CD14-positive monocyte (primary cell): ENCODE data around the gene A2M. TPM values are rescaled to one million over a fixed set of nuclear protein-coding genes. Genes with fewer than 3 reads are reported as not detected.
"Not testable (repeated sequence)": the region's sequence is repeated elsewhere in the genome, so short reads cannot be mapped to it uniquely, and the experiment has no call there.

Source experiments
- DNase-seq, 3 donors: peaks; one replicate each; pipeline ENCODE4 v3.0.0-alpha.2; 2011 to 2022
- H2AFZ ChIP-seq: 2 replicates; pipeline ENCODE4 v1.6.0; 2012; ENCODE audit warnings: mild to moderate bottlenecking, low read depth, low read length, inconsistent platforms; ENCODE audit not compliant: insufficient read depth, poor library complexity, severe bottlenecking
- H3K27ac ChIP-seq, 2 donors: 1 replicate in 1 of 2; 2 replicates in 1 of 2; pipeline ENCODE4 v1.5.1; 2012 to 2013; ENCODE audit warnings: low read length in 2 of 2, control low read depth in 1 of 2, inconsistent platforms in 1 of 2, low read depth in 1 of 2, mild to moderate bottlenecking in 1 of 2
- H3K27me3 ChIP-seq, 2 donors: one replicate each; pipeline versions ENCODE4 v1.6.0 to v1.6.1; 2011 to 2013; ENCODE audit warnings: low read length in 2 of 2; ENCODE audit not compliant: control insufficient read depth in 2 of 2, insufficient read depth in 2 of 2
- H3K36me3 ChIP-seq, 2 donors: replicated peaks in 1 of 2; 1 replicate in 1 of 2; 2 replicates in 1 of 2; pipeline versions ENCODE4 v1.5.1 to v1.6.1; 2012 to 2013; ENCODE audit warnings: low read length in 2 of 2, control low read depth in 1 of 2, inconsistent platforms in 1 of 2, mild to moderate bottlenecking in 1 of 2; ENCODE audit not compliant: insufficient read depth in 2 of 2, control insufficient read depth in 1 of 2
- H3K4me1 ChIP-seq, 2 donors: 1 replicate in 1 of 2; 2 replicates in 1 of 2; pipeline versions ENCODE4 v1.5.1 to v1.6.1; 2012 to 2013; ENCODE audit warnings: low read length in 2 of 2, control low read depth in 1 of 2, inconsistent platforms in 1 of 2, mild to moderate bottlenecking in 1 of 2, moderate library complexity in 1 of 2; ENCODE audit not compliant: insufficient read depth in 2 of 2, control insufficient read depth in 1 of 2
- H3K4me2 ChIP-seq: replicated peaks from 2 replicates; pipeline ENCODE3; 2012; ENCODE audit warnings: low read length, moderate library complexity, mild to moderate bottlenecking; ENCODE audit not compliant: poor library complexity, severe bottlenecking; ENCODE audit errors: extremely low read depth
- H3K4me3 ChIP-seq, 3 experiments: fragments of 200-600 bp in 1 of 3; sonication (generic) in 1 of 3; replicated peaks in 1 of 3; 1 replicate in 2 of 3; 2 replicates in 1 of 3; pipeline ENCODE4 v1.5.1; 2011 to 2013; ENCODE audit warnings: low read length in 3 of 3, mild to moderate bottlenecking in 3 of 3, control low read depth in 2 of 3, low read depth in 2 of 3, inconsistent platforms in 1 of 3, moderate library complexity in 1 of 3
- H3K79me2 ChIP-seq: 2 replicates; pipeline ENCODE4 v1.6.0; 2012; ENCODE audit warnings: mild to moderate bottlenecking, control low read depth, inconsistent platforms, low read length, moderate library complexity; ENCODE audit not compliant: insufficient read depth
- H3K9ac ChIP-seq: 2 replicates; pipeline ENCODE4 v1.6.0; 2017; ENCODE audit warnings: low read length, mild to moderate bottlenecking; ENCODE audit not compliant: insufficient read depth, poor library complexity, severe bottlenecking
- H3K9me3 ChIP-seq, 2 donors: replicated peaks in 1 of 2; 1 replicate in 1 of 2; 2 replicates in 1 of 2; pipeline versions ENCODE4 v1.5.1 to v1.6.1; 2012 to 2013; ENCODE audit warnings: low read length in 2 of 2, control low read depth in 1 of 2; ENCODE audit not compliant: control insufficient read depth in 1 of 2, insufficient read depth in 1 of 2
- H4K20me1 ChIP-seq: 2 replicates; pipeline ENCODE4 v1.6.0; 2012; ENCODE audit warnings: mild to moderate bottlenecking, low read length, control low read depth, moderate library complexity; ENCODE audit not compliant: insufficient read depth
- H3K27ac Mint-ChIP-seq, 7 donors: one replicate each; pipeline ENCODE4 v1.8.0; 2020; ENCODE audit warnings: mild to moderate bottlenecking in 7 of 7, mixed read lengths in 7 of 7, moderate library complexity in 6 of 7, inconsistent platforms in 2 of 7
- H3K27me3 Mint-ChIP-seq, 3 donors: one replicate each; pipeline ENCODE4 v1.8.0; 2021 to 2022; ENCODE audit warnings: low read depth in 3 of 3, mild to moderate bottlenecking in 3 of 3, mixed read lengths in 3 of 3, moderate library complexity in 3 of 3, inconsistent platforms in 1 of 3
- H3K36me3 Mint-ChIP-seq, 2 donors: one replicate each; pipeline ENCODE4 v1.8.0; 2020; ENCODE audit warnings: mixed read lengths in 2 of 2, inconsistent platforms in 1 of 2, mild to moderate bottlenecking in 1 of 2
- H3K4me1 Mint-ChIP-seq: one replicate; pipeline ENCODE4 v1.8.0; 2020; ENCODE audit warnings: mild to moderate bottlenecking, mixed read lengths
- H3K4me3 Mint-ChIP-seq, 2 donors: one replicate each; pipeline ENCODE4 v1.8.0; 2020; ENCODE audit warnings: mild to moderate bottlenecking in 2 of 2, mixed read lengths in 2 of 2, moderate library complexity in 1 of 2
- H3K9me3 Mint-ChIP-seq, 7 donors: one replicate each; pipeline ENCODE4 v1.8.0; 2020 to 2022; ENCODE audit warnings: mixed read lengths in 7 of 7, mild to moderate bottlenecking in 6 of 7, moderate library complexity in 6 of 7, inconsistent platforms in 2 of 7
- WGBS: methylation state at CpG from one replicate; pipeline ENCODE4 v1.1.5; 2013; ENCODE audit warnings: missing lambda C conversion rate; ENCODE audit not compliant: insufficient coverage; 5-methylcytosine and 5-hydroxymethylcytosine counted together
- intact Hi-C, 2 donors: fragments of 100-400 bp; cut with micrococcal nuclease; formaldehyde crosslinking; loops; one replicate each; pipeline versions ENCODE4 v1.15.0 to v1.15.1; 2023
- polyA plus RNA-seq, 3 donors: library from polyadenylated mRNA; depleted of rRNA in 1 of 3; unstranded in 2 of 3; stranded (reverse) in 1 of 3; fragments of 300-500 nt in 2 of 3; fragments of >200 nt in 1 of 3; fragmentation: Illumina TruSeq in 2 of 3; gene quantifications; 1 replicate in 2 of 3; 2 replicates in 1 of 3; pipeline ENCODE4 v1.2.3, GENCODE V29; 2012 to 2021
- TF ChIP-seq, protein P1 (sequence below): fragments of 200-600 bp; IDR thresholded peaks from one replicate; pipeline ENCODE4 v1.8.0; 2022; ENCODE audit warnings: antibody characterized with exemption, mild to moderate bottlenecking

The A2M gene
- polyA plus RNA-seq, 3 donors = 0.12 to 1.2 TPM; not detected in 1

DNA sequence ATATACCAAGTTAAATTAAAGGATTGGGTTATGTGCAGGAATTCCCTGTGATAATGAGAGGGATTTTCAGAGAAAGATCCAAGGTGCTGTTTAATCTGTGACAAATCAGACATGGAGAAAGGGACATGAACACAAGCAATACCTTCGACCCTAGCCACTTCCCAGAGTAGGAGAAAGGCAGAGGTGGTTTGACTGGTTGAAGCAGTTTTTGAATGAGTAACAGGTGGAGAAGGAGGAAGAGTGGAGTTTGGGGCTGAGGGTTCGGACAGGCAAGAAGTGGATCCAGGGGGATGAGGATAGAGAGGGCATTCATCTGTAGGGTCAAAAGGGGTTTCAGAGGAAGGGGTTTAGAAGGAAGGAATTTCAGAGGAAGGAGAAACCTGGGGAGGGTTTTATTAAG lies 27.4 kb upstream of the A2M start:
- WGBS = 100% methylated on average over 2 of the region's 2 CpGs
- no peak overlapping the region for H3K4me3 Mint-ChIP-seq

DNA sequence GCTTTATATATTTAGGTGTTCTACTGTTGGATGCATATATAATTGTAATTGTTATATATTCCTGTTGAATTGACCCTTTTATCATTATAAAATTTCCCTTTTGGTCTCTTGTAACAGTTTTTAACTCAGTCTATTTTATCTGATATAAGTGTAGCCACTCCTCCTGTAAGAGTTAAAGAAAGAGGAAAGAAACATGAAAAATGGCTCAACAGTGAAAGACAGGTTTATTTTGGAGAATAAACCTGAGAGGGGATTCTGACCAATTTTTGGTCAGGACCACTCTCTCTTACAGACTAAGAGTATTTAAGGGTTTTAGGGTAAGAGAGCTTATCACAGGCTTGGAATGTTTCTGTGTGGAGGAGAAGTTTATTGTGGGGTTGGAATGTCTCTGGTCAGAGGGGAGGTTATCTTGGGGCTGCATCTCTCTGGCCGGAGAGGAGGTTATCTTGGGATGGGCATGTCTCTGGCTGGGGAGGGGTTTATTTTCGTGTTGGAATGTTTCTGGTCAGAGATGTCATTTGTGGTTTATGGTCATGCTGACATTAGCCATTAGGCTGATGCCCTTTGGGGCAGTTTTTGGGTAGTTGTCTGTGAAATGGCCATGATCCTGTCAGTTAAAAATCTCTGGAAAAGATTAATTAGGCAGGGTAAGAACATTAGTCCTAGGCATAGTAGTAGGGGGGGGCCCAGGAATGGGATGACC lies 24.0 kb upstream of the A2M start:
- not testable (repeated sequence) for H3K27me3 Mint-ChIP-seq
- WGBS = 89% methylated on average over 2 of the region's 2 CpGs

More for the DNA sequence above, 27.4 kb upstream of the A2M start:
- Histone ChIP-seq H3K9ac (no peak overlapping the region), H3K36me3 (no peaks in the 10 kb centered on the region), H3K27me3 (no peaks in the 10 kb centered on the region), H3K4me3 (no peak overlapping the region), H4K20me1 (no peaks in the 10 kb centered on the region), H3K4me2 (no peak overlapping the region), H3K9me3 (peaks cover 12 to 14% of the 10 kb centered on the region in 2 donors), H2AFZ (no peak overlapping the region), H3K4me1 (no peaks in the 10 kb centered on the region), H3K79me2 (no peaks in the 10 kb centered on the region), H3K27ac (no peak overlapping the region)
- Mint-ChIP-seq H3K27me3 (peaks cover 2 to 4% (median 2%) of the 10 kb centered on the region in 3 donors), H3K4me1 (no peaks in the 10 kb centered on the region), H3K27ac (no peak overlapping the region), H3K36me3 (peaks cover 0 to 3% of the 10 kb centered on the region in 2 donors), H3K9me3 (peaks cover 13 to 27% (median 19%) of the 10 kb centered on the region in 7 donors)
- no peak for DNase-seq
- intact Hi-C loops = no loop called here
- TF ChIP-seq, protein P1, sequence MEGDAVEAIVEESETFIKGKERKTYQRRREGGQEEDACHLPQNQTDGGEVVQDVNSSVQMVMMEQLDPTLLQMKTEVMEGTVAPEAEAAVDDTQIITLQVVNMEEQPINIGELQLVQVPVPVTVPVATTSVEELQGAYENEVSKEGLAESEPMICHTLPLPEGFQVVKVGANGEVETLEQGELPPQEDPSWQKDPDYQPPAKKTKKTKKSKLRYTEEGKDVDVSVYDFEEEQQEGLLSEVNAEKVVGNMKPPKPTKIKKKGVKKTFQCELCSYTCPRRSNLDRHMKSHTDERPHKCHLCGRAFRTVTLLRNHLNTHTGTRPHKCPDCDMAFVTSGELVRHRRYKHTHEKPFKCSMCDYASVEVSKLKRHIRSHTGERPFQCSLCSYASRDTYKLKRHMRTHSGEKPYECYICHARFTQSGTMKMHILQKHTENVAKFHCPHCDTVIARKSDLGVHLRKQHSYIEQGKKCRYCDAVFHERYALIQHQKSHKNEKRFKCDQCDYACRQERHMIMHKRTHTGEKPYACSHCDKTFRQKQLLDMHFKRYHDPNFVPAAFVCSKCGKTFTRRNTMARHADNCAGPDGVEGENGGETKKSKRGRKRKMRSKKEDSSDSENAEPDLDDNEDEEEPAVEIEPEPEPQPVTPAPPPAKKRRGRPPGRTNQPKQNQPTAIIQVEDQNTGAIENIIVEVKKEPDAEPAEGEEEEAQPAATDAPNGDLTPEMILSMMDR = no peak

More for the DNA sequence above, 24.0 kb upstream of the A2M start:
- intact Hi-C loops, H3K79me2 ChIP-seq, H3K4me2 ChIP-seq, DNase-seq, H2AFZ ChIP-seq, H3K4me3 ChIP-seq, H3K27me3 ChIP-seq, H3K4me3 Mint-ChIP-seq, H3K9ac ChIP-seq, H3K27ac ChIP-seq, H3K4me1 ChIP-seq, H3K36me3 ChIP-seq, H3K27ac Mint-ChIP-seq, H3K36me3 Mint-ChIP-seq, H3K4me1 Mint-ChIP-seq, H4K20me1 ChIP-seq: not testable (repeated sequence)
- peaks cover 12 to 14% of the 10 kb centered on the region in 2 donors for H3K9me3 ChIP-seq
- H3K9me3 Mint-ChIP-seq = peaks cover 11 to 26% (median 18%) of the 10 kb centered on the region in 7 donors
